Measurements from ENCODE around the gene MED10.

The MED10 gene

GRCh38 chr5:6342689-6343315, 35.5 kb downstream of the MED10 start:
- DNase-seq (ENCODE audit: insufficient read length, low spot score), result no peak
- TF ChIP-seq POLR2A (IDR thresholded peaks at IDR 0.05; ENCODE audit: low read depth, low read length), result no peak
- FAIRE-seq, result no peak

GRCh38 chr5:6340100-6340499, 38.2 kb downstream of the MED10 start:
- no peak for FAIRE-seq
- no peak for DNase-seq (ENCODE audit: insufficient read length, low spot score)
- no peak for TF ChIP-seq POLR2A (IDR thresholded peaks at IDR 0.05; ENCODE audit: low read depth, low read length)

DNA sequence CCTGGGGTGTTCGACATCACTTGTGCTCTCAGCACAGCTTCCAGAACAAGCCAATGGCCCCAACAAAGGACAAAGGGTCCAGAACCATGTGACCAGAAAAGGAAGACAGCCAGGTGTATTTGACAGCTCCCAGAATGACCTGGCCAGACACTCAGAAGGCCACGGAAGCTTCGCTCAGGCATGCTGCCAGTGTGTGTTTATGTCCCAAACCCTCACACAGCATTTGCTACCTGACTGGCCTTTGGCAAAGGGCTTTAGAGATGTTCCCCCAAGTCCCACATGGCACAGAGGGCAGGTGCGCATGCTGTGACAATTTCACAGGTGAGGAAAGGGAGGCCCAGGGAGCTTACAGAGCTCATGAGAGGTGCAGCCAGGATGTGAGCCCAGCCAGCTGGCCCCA, 39.5 kb downstream of the MED10 start:
- TF ChIP-seq POLR2A (IDR thresholded peaks at IDR 0.05; ENCODE audit: low read depth, low read length), result no peak
- no peak for DNase-seq (ENCODE audit: insufficient read length, low spot score)
- FAIRE-seq, result no peak

- no peak for DNase-seq (ENCODE audit: insufficient read length, low spot score)
- no peak for FAIRE-seq
- TF ChIP-seq POLR2A (IDR thresholded peaks at IDR 0.05; ENCODE audit: low read depth, low read length), result no peak
These were observed 40.2 kb downstream of the MED10 start for GRCh38 chr5:6338135-6338534.

DNA sequence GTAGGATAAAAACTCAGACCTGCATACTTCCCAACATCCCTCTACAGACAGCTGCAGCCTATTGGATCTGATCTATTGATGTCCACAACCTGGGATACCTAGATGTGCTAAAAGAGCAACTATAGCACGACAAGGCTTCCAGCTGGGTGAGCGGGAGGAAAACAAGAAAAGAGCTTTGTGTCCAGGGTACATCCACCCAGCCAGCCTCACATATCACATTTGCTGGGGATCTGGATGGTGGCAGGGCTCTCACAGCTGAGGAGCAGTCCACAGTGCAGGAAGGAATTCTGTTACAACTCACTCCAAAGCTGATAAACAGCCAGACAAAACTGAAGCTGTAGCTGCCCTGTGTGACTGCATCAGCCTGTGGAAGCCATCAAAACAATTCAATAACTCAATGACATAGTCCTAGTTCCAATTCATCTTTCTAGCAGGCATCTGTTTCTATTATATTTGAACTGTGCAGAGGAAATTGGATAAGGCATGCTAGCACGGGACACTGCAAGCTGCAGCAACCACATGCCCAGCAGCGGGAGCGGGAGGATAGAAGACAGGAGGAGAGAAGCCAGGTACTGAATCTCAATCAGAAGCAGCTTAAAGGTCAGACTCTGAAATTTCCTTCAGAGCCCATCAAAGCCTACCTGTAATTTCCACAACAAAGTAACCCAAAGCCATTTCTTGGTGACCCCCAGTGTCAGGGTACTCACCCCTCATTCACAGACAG, 45.0 kb downstream of the MED10 start:
- DNase-seq (ENCODE audit: insufficient read length, low spot score), result no peak
- FAIRE-seq, result no peak
- TF ChIP-seq POLR2A (IDR thresholded peaks at IDR 0.05; ENCODE audit: low read depth, low read length), result no peak

DNA sequence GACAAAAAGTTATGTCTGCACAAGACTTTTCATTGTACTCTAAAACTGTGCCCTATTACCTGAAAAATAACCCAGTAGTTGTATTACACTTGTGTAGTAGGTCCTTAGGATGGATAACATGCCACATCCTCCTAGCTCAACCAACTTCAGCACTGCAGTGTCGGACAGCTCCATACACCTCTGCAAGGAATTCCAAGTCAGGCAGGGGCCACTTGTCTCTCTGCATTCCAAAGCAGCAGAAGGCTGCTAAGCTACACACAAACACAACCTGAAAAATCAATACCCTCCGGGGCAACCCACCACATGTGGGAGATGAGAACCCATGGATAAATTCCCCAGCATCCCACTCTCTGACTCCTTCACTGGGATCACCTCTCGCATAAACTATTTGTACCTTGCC, 50.2 kb downstream of the MED10 start:
- TF ChIP-seq POLR2A (IDR thresholded peaks at IDR 0.05; ENCODE audit: low read depth, low read length), result no peak
- DNase-seq (ENCODE audit: insufficient read length, low spot score), result peak; percentile 22
- FAIRE-seq, result no peak

DNA sequence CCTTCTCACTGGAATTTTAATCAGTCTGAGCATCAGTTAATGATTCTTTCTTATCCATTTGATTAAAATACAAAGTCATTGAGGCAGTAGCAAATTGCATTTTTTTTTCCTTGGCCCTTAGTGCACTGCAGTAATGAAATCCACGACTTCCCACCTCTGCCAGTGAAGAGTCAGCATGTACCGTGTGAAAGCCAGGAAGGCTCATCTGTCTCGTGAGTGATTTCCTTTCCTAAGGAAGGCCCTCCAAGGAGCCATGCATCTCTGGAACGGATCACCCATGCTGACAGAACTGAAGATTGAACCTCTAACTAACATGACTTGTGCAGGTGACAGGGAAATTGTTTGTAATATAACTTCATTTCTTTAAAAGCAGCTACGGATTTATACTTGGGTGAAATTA, 51.6 kb downstream of the MED10 start:
- DNase-seq (ENCODE audit: insufficient read length, low spot score) (no peak), FAIRE-seq (no peak)
- TF ChIP-seq POLR2A (IDR thresholded peaks at IDR 0.05; ENCODE audit: low read depth, low read length), result no peak

- FAIRE-seq (no peak), DNase-seq (ENCODE audit: insufficient read length, low spot score) (no peak)
- TF ChIP-seq POLR2A (IDR thresholded peaks at IDR 0.05; ENCODE audit: low read depth, low read length), result no peak
These were observed 56.1 kb downstream of the MED10 start for GRCh38 chr5:6322163-6322713.
